ENCODE results near the gene CCDC157.
"Not testable (repeated sequence)": the region's sequence is repeated elsewhere in the genome, so short reads cannot be mapped to it uniquely, and the experiment has no call there.

DNA sequence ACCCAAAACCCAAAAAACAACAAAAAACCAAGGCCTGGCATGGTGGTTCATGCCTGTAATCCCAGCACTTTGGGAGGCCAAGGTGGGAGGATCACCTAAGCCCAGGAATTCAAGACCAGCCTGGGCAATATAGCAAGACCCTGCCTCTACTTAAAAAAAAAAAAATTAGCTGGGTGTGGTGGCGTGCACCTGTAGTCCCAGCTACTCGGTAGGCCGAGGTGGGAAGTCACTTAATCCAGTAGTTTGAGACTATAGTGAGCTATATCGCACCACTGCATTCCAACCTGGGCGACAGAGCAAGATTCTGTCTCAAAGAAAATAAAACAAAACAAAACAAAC, 45.9 kb downstream of the CCDC157 start:
- TF ChIP-seq, protein P1, sequence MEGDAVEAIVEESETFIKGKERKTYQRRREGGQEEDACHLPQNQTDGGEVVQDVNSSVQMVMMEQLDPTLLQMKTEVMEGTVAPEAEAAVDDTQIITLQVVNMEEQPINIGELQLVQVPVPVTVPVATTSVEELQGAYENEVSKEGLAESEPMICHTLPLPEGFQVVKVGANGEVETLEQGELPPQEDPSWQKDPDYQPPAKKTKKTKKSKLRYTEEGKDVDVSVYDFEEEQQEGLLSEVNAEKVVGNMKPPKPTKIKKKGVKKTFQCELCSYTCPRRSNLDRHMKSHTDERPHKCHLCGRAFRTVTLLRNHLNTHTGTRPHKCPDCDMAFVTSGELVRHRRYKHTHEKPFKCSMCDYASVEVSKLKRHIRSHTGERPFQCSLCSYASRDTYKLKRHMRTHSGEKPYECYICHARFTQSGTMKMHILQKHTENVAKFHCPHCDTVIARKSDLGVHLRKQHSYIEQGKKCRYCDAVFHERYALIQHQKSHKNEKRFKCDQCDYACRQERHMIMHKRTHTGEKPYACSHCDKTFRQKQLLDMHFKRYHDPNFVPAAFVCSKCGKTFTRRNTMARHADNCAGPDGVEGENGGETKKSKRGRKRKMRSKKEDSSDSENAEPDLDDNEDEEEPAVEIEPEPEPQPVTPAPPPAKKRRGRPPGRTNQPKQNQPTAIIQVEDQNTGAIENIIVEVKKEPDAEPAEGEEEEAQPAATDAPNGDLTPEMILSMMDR (IDR thresholded peaks at IDR 0.05) = not testable (repeated sequence)
- not testable (repeated sequence) for TF ChIP-seq EZH2 (IDR thresholded peaks at IDR 0.05; ENCODE audit: borderline replicate concordance, insufficient read depth, low read depth, low read length, poor library complexity, severe bottlenecking)

All from B cell (primary cell).